GM11168 (cell line): ENCODE measurements around the gene MOCS1.

Experiments used
- in situ Hi-C: fragments of 300-500 bp; cut with MboI; formaldehyde crosslinking; loops from one replicate; pipeline ENCODE4 v1.12.0; 2022; ENCODE audit warnings: low sequenced_read_pairs; ENCODE audit not compliant: unreplicated experiment

The MOCS1 gene

DNA sequence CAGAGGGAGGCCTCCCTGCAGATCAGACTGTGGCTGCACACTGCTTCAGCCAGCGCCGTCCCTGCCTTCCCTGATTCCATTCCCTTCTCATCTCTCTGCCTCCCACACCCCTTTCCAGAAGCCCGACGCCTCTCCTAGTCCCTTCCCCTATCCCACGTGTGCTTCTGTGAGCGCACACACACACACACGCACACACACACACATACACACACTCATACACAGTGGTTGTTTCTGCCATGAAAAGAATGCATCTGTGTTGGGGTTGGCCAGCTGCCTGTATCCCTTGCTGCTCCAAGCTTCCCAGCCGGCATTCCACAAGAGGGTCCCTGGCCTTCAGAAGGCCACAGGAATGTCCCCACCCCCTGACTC lies 51.7 kb downstream of the MOCS1 start:
- in situ Hi-C loops = no loop called here

- in situ Hi-C loops = no loop called here
Measured at GRCh38 chr6:39881851-39882530, 52.3 kb downstream of the MOCS1 start.

DNA sequence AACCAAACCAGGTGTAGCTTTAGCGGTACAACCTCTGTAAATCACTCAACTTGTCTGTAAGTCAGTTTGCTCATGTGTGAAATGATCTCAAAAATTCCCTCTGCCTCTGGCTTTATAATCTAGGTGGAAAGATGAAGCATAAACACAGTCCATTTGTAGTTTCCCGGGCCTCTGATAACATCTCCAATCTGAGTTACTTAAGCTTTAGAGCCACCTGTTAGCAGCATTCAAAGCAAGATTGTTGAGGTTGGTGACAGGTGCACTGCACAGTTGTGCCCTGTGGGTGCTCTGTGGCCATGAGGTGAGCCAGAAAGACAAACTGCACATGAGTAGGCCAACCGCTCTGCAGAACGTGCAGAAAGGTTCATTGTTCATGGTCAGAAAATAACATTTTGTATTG lies 53.7 kb downstream of the MOCS1 start:
- in situ Hi-C loops = no loop called here

GRCh38 chr6:39879535-39879934 lies 54.7 kb downstream of the MOCS1 start:
- in situ Hi-C loops = no loop called here

GRCh38 chr6:39876826-39877225 lies 57.4 kb downstream of the MOCS1 start:
- in situ Hi-C loops = no loop called here

DNA sequence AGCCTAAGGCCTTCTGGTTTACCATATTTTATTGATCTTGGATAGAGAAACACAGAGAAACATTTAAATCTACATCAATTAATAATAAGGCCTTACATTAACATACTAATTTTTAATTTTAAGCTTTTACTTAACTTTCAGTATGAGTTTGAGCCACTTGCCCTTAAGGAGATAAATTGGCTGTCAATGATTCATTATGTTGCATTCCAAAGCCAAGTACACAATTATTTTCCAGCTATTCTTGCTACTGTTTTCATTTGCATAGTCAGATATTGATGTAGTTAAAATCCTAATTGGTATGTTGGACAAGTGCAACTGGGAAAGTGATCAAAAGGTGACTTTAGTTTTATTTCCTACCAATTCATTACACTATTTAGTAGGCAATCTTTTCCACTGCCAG lies 58.2 kb downstream of the MOCS1 start:
- in situ Hi-C loops = no loop called here

DNA sequence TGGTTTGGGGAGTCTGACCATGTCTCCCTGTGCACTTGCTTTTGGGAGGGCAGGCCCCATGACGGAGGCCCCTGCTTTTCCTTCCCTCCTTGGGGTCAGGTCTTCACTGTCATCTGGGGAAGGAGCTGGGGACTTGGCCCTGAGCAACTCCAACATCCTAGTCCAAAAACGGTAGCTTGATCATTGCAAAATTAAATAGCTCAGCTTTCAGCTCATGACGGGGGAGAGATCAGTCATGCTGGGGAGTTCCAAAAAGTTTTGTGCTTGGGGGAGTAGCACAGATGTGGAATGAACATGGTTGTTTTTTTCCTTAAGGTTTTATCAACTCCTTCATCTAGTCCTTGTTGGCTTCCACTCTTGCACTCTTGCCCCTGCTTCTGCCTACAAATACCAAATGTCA lies 60.8 kb downstream of the MOCS1 start:
- in situ Hi-C loops = loop anchor here (25.0 kb wide), 1 partner anchor 511 kb away; no protein-coding TSS in a partner anchor

DNA sequence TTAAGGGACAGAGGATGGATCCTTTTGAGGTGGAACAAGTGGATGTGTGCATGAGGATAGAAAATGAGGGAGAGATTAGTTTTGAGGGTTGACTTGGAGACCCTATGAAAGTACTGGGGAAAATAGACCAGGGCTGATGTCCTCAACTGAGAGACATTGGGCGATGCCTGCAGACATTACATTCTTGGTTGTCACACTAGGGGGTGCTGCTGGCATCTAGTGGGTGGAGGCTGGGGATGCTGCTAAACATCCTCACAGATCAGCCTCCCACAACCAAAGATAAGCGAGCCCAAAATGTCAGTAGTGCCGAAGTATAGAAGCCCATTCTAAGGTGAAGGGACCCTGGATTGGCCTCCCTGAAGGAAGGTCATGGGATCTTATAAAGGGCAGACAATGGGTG lies 63.3 kb downstream of the MOCS1 start:
- in situ Hi-C loops = loop anchor here (25.0 kb wide), 1 partner anchor 509 kb away; no protein-coding TSS in a partner anchor

- in situ Hi-C loops = loop anchor here (25.0 kb wide), 1 partner anchor 505 kb away; no protein-coding TSS in a partner anchor
Measured at GRCh38 chr6:39867592-39867991, 66.7 kb downstream of the MOCS1 start.

GRCh38 chr6:39865011-39865888 lies 69.0 kb downstream of the MOCS1 start:
- in situ Hi-C loops = loop anchor here (25.0 kb wide), 1 partner anchor 503 kb away; no protein-coding TSS in a partner anchor

DNA sequence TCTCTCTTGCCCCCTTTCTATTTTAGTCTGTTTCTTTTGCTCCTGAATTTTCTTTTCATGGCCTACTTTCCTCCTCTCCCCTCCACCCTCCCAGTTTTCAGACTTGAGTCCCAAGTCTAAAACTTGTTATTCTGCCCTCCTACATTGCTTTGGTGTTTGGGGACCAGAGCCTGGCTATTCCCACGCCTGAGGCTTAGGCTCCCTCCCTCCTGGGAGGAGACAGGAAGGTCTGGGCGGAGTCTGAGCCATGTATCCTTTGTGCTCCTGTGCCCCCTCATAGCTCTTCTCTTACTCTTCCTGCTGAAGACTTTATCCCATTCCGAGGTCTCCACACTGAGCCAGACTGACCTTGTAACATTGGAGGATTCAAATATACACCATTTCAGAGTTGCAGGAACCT lies 72.6 kb downstream of the MOCS1 start:
- in situ Hi-C loops = loop anchor here (25.0 kb wide), 1 partner anchor 499 kb away; no protein-coding TSS in a partner anchor

- in situ Hi-C loops = loop anchor here (25.0 kb wide), 1 partner anchor 497 kb away; no protein-coding TSS in a partner anchor
Measured at GRCh38 chr6:39859025-39859424, 75.2 kb downstream of the MOCS1 start.

DNA sequence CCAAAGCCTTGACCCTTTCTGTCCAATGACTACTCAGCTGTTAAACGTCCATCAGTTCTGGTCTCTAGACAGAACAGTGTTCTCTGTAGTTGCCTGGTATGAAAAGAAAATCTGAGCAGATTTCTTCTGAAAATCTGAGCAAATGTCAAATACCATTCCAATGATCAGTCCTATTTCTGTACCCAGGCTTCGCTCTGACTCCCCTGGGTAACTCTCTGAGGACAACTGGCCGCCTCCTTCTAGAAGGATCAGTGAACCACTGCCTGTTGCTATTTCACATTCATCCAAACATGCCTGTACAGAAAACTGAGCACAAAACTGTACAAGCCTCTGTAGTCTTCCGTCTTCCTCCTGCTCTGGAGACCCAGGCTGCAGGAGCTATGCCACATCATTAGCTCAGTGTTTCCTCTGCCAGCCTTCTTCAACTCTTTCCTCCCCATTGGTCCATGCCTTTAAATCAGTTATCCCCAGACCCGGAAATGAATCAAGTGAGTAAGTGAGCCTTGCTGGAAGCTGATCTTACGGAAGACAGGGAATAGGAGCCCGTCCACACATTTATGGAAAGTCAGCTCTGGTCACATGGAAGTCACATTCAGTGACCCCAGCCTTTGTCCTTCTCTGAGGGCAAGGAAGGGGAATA lies 78.8 kb downstream of the MOCS1 start:
- in situ Hi-C loops = loop anchor here (25.0 kb wide), 1 partner anchor 493 kb away; no protein-coding TSS in a partner anchor
